CD4-positive, alpha-beta T cell treated with Interleukin-12 subunit alpha and Interleukin-12 subunit beta, for 1 hour (primary cell): ENCODE measurements around the gene MAP2.

Source experiments
- DNase-seq: peaks from one replicate; pipeline ENCODE4 v3.0.0-alpha.2; 2020

The MAP2 gene

GRCh38 chr2:209423562-209424198 is at the start of gene MAP2:
TSS of gene MAP2 (plus strand) at chr2:209424047. CDS start at chr2:209653171, 229,124 bp downstream.
- DNase-seq: peak; percentile 54

- DNase-seq: no peak
These were observed 47.2 kb upstream of the MAP2 start for GRCh38 chr2:209376686-209377085.

GRCh38 chr2:209380293-209380692 is 43.6 kb upstream of the MAP2 start:
- DNase-seq: no peak

- DNase-seq: no peak
These were observed 42.8 kb upstream of the MAP2 start for GRCh38 chr2:209381091-209381490.

GRCh38 chr2:209382775-209383174 is 41.1 kb upstream of the MAP2 start:
- no peak for DNase-seq

- DNase-seq: no peak
These were observed 40.6 kb upstream of the MAP2 start for GRCh38 chr2:209383212-209383611.

GRCh38 chr2:209387389-209387788 is 36.5 kb upstream of the MAP2 start:
- no peak for DNase-seq

- DNase-seq: no peak
These were observed 35.3 kb upstream of the MAP2 start for GRCh38 chr2:209388446-209389037.

- no peak for DNase-seq
These were observed 34.7 kb upstream of the MAP2 start for GRCh38 chr2:209389171-209389618.

- no peak for DNase-seq
These were observed 33.0 kb upstream of the MAP2 start for GRCh38 chr2:209390839-209391238.

GRCh38 chr2:209391776-209392401 is 32.0 kb upstream of the MAP2 start:
- no peak for DNase-seq

GRCh38 chr2:209395229-209395628 is 28.6 kb upstream of the MAP2 start:
- no peak for DNase-seq

- DNase-seq: no peak
These were observed 28.2 kb upstream of the MAP2 start for GRCh38 chr2:209395652-209396051.

GRCh38 chr2:209398463-209398862 is 25.4 kb upstream of the MAP2 start:
- no peak for DNase-seq

GRCh38 chr2:209401788-209402187 is 22.1 kb upstream of the MAP2 start:
- no peak for DNase-seq

GRCh38 chr2:209411296-209411695 is 12.6 kb upstream of the MAP2 start:
- no peak for DNase-seq

- no peak for DNase-seq
These were observed 12.1 kb upstream of the MAP2 start for GRCh38 chr2:209411718-209412117.

GRCh38 chr2:209413311-209414014 is 10.4 kb upstream of the MAP2 start:
- no peak for DNase-seq

- DNase-seq: no peak
These were observed 6.9 kb upstream of the MAP2 start for GRCh38 chr2:209416913-209417312.

- DNase-seq: no peak
These were observed 1.6 kb upstream of the MAP2 start for GRCh38 chr2:209422191-209422754.

GRCh38 chr2:209424199-209424701 is 403 bp downstream of the MAP2 start:
- no peak for DNase-seq

GRCh38 chr2:209424781-209425470 is 1.1 kb downstream of the MAP2 start:
- no peak for DNase-seq
